ENCODE data around the gene ADAMTSL2.

ADAMTSL2 gene

GRCh38 chr9:133600739-133601138 lies 66.2 kb downstream of the ADAMTSL2 start:
- DNase-seq (ENCODE audit: low spot score), result no peak
- in situ Hi-C loops (cut with MboI; ENCODE audit: low sequenced_read_pairs, unreplicated experiment), result no loop called here
- no peak for TF ChIP-seq CTCF (IDR thresholded peaks at IDR 0.05; ENCODE audit: borderline replicate concordance, control extremely low read depth, extremely low read depth, insufficient read depth, missing control alignments)

GRCh38 chr9:133601746-133602145 lies 67.2 kb downstream of the ADAMTSL2 start:
- in situ Hi-C loops (cut with MboI; ENCODE audit: low sequenced_read_pairs, unreplicated experiment), result no loop called here
- DNase-seq (ENCODE audit: low spot score), result no peak
- no peak for TF ChIP-seq CTCF (IDR thresholded peaks at IDR 0.05; ENCODE audit: borderline replicate concordance, control extremely low read depth, extremely low read depth, insufficient read depth, missing control alignments)

GRCh38 chr9:133602277-133602676 lies 67.8 kb downstream of the ADAMTSL2 start:
- no peak for DNase-seq (ENCODE audit: low spot score)
- TF ChIP-seq CTCF (IDR thresholded peaks at IDR 0.05; ENCODE audit: borderline replicate concordance, control extremely low read depth, extremely low read depth, insufficient read depth, missing control alignments), result no peak
- in situ Hi-C loops (cut with MboI; ENCODE audit: low sequenced_read_pairs, unreplicated experiment), result no loop called here

- no peak for DNase-seq (ENCODE audit: low spot score)
- in situ Hi-C loops (cut with MboI; ENCODE audit: low sequenced_read_pairs, unreplicated experiment), result no loop called here
- no peak for TF ChIP-seq CTCF (IDR thresholded peaks at IDR 0.05; ENCODE audit: borderline replicate concordance, control extremely low read depth, extremely low read depth, insufficient read depth, missing control alignments)
Measured at GRCh38 chr9:133603135-133603927, 68.8 kb downstream of the ADAMTSL2 start.

- in situ Hi-C loops (cut with MboI; ENCODE audit: low sequenced_read_pairs, unreplicated experiment), result no loop called here
- no peak for TF ChIP-seq CTCF (IDR thresholded peaks at IDR 0.05; ENCODE audit: borderline replicate concordance, control extremely low read depth, extremely low read depth, insufficient read depth, missing control alignments)
- DNase-seq (ENCODE audit: low spot score), result no peak
Measured at GRCh38 chr9:133604214-133604613, 69.7 kb downstream of the ADAMTSL2 start.

- no peak for DNase-seq (ENCODE audit: low spot score)
- TF ChIP-seq CTCF (IDR thresholded peaks at IDR 0.05; ENCODE audit: borderline replicate concordance, control extremely low read depth, extremely low read depth, insufficient read depth, missing control alignments), result no peak
- in situ Hi-C loops (cut with MboI; ENCODE audit: low sequenced_read_pairs, unreplicated experiment), result no loop called here
Measured at GRCh38 chr9:133604856-133605255, 70.4 kb downstream of the ADAMTSL2 start.
